ENCODE results near the gene CALHM6. TPM values are rescaled to one million over a fixed set of nuclear protein-coding genes. Genes with fewer than 3 reads are reported as not detected.

CALHM6 gene
- total and polyA plus RNA-seq, 2 donors (not counting 1 experiment from before 2014, with no cell fraction given): 30.6 to 68.4 TPM

GRCh38 chr6:116446399-116446798 lies 14.8 kb upstream of the CALHM6 start:
- H4K20me1 ChIP-seq (ENCODE audit: control insufficient read depth, insufficient read depth, low read length, poor library complexity, severe bottlenecking): no peaks in the 10 kb centered on the region
- ChIA-PET CTCF (interaction anchor here (0.7 to 9.5 kb wide), 11 partner anchors 11 to 157 kb away, joined by 3 to 86 read pairs (median 5); partner anchors contain the start of gene CALHM6), POLR2A (interaction anchor here (1.2 kb wide), 1 partner anchor 15 kb away, joined by 6 read pairs; the partner anchor contains the start of gene CALHM6)
- H3K9me3 Mint-ChIP-seq (ENCODE audit: insufficient read depth): no peaks in the 10 kb centered on the region
- H3K79me2 ChIP-seq (ENCODE audit: control insufficient read depth, insufficient read depth, low read length): no peaks in the 10 kb centered on the region
- no peak overlapping the region for H3K27ac ChIP-seq (ENCODE audit: low read length in 2 of 2)
- peaks cover 37% of the 10 kb centered on the region for H3K4me1 Mint-ChIP-seq
- no peak overlapping the region for H3K4me2 ChIP-seq (replicated peaks; ENCODE audit: low read depth, low read length, poor library complexity, severe bottlenecking)
- H3K27ac Mint-ChIP-seq: no peak overlapping the region
- peaks cover 25 to 31% of the 10 kb centered on the region in 2 donors for H3K4me1 ChIP-seq (ENCODE audit: control insufficient read depth in 2 of 2, insufficient read depth in 2 of 2, low read length in 2 of 2)
- no peak overlapping the region for H3K4me3 ChIP-seq (ENCODE audit: control extremely low read depth in 1 of 5, extremely low read depth in 1 of 5, insufficient read depth in 1 of 5, low read depth in 2 of 5, low read length in 4 of 5)
- H3K27me3 ChIP-seq (replicated peaks in 1 of 4; ENCODE audit: control extremely low read depth in 1 of 4, control insufficient read depth in 3 of 4, insufficient read depth in 4 of 4, low read length in 3 of 4): no peaks in the 10 kb centered on the region
- no peak for TF ChIP-seq EZH2 (IDR thresholded peaks at IDR 0.05; ENCODE audit: borderline replicate concordance, insufficient read depth, low read depth, low read length, poor library complexity, severe bottlenecking)
- TF ChIP-seq CTCF (IDR thresholded peaks at IDR 0.05): no peak
- no peak for DNase-seq
- H3K27me3 Mint-ChIP-seq: no peaks in the 10 kb centered on the region
- no peak overlapping the region for H3K9ac ChIP-seq (ENCODE audit: low read length)
- no peaks in the 10 kb centered on the region for H3K36me3 ChIP-seq (replicated peaks in 1 of 2; ENCODE audit: control extremely low read depth in 1 of 2, control insufficient read depth in 1 of 2, extremely low read depth in 1 of 2, insufficient read depth in 2 of 2, low read length in 1 of 2)
- H2AFZ ChIP-seq (ENCODE audit: insufficient read depth, low read depth, low read length, poor library complexity, severe bottlenecking): no peak overlapping the region
- intact Hi-C loops (cut with micrococcal nuclease): loop anchor here (5.0 kb wide), 1 partner anchor 39 kb away; no protein-coding TSS in a partner anchor
- H3K9me3 ChIP-seq (ENCODE audit: control extremely low read depth in 1 of 3, control insufficient read depth in 2 of 3, insufficient read depth in 1 of 3, low read length in 2 of 3): no peaks in the 10 kb centered on the region
- ATAC-seq (ENCODE audit: low read depth): no peak
- no CpG with 5 or more reads among the region's 1 CpG for WGBS (ENCODE audit: insufficient coverage)
- H3K4me3 Mint-ChIP-seq: no peak overlapping the region

GRCh38 chr6:116447052-116447451 lies 14.1 kb upstream of the CALHM6 start:
- POLR2A ChIA-PET: interaction anchor here (1.2 kb wide), 1 partner anchor 14 kb away, joined by 6 read pairs; the partner anchor contains the start of gene CALHM6
- Histone ChIP-seq H3K9ac (ENCODE audit: low read length) (no peak overlapping the region), H3K4me2 (replicated peaks; ENCODE audit: low read depth, low read length, poor library complexity, severe bottlenecking) (no peak overlapping the region), H3K79me2 (ENCODE audit: control insufficient read depth, insufficient read depth, low read length) (no peaks in the 10 kb centered on the region), H3K36me3 (replicated peaks in 1 of 2; ENCODE audit: control extremely low read depth in 1 of 2, control insufficient read depth in 1 of 2, extremely low read depth in 1 of 2, insufficient read depth in 2 of 2, low read length in 1 of 2) (no peaks in the 10 kb centered on the region), H3K9me3 (ENCODE audit: control extremely low read depth in 1 of 3, control insufficient read depth in 2 of 3, insufficient read depth in 1 of 3, low read length in 2 of 3) (no peaks in the 10 kb centered on the region), H2AFZ (ENCODE audit: insufficient read depth, low read depth, low read length, poor library complexity, severe bottlenecking) (no peak overlapping the region), H4K20me1 (ENCODE audit: control insufficient read depth, insufficient read depth, low read length, poor library complexity, severe bottlenecking) (no peaks in the 10 kb centered on the region), H3K27ac (ENCODE audit: low read length in 2 of 2) (no peak overlapping the region), H3K4me3 (ENCODE audit: control extremely low read depth in 1 of 5, extremely low read depth in 1 of 5, insufficient read depth in 1 of 5, low read depth in 2 of 5, low read length in 4 of 5) (no peak overlapping the region), H3K27me3 (replicated peaks in 1 of 4; ENCODE audit: control extremely low read depth in 1 of 4, control insufficient read depth in 3 of 4, insufficient read depth in 4 of 4, low read length in 3 of 4) (no peaks in the 10 kb centered on the region), H3K4me1 (ENCODE audit: control insufficient read depth in 2 of 2, insufficient read depth in 2 of 2, low read length in 2 of 2) (peaks cover 31 to 36% of the 10 kb centered on the region in 2 donors)
- H3K4me1 Mint-ChIP-seq: peaks cover 43% of the 10 kb centered on the region
- no peaks in the 10 kb centered on the region for H3K9me3 Mint-ChIP-seq (ENCODE audit: insufficient read depth)
- intact Hi-C loops (cut with micrococcal nuclease): loop anchor here (5.0 kb wide), 1 partner anchor 40 kb away; no protein-coding TSS in a partner anchor
- ATAC-seq (ENCODE audit: low read depth): no peak
- H3K27me3 Mint-ChIP-seq: no peaks in the 10 kb centered on the region
- no peak for DNase-seq
- no peak for TF ChIP-seq CTCF (IDR thresholded peaks at IDR 0.05)
- CTCF ChIA-PET: interaction anchor here (0.7 to 9.5 kb wide), 9 partner anchors 10 to 158 kb away, joined by 4 to 86 read pairs (median 5); partner anchors contain the start of gene CALHM6
- no peak overlapping the region for H3K27ac Mint-ChIP-seq
- WGBS (ENCODE audit: insufficient coverage): no CpG with 5 or more reads among the region's 3 CpGs
- no peak overlapping the region for H3K4me3 Mint-ChIP-seq
